Motor neuron (in vitro differentiated cells): Measurements from ENCODE around the gene TENM3. TPM values are rescaled to one million over a fixed set of nuclear protein-coding genes. Genes with fewer than 3 reads are reported as not detected.
A peak's percentile ranks its signal among the peaks of the same experiment; 100 is the strongest.

Experiments used
- ATAC-seq, 8 experiments: fragments of 200-7000 bp; cut with Tn5 transposase; replicated peaks in 6 of 8; 2 replicates each; pipeline ENCODE4 v1.8.0; 2021; ENCODE audit warnings: mild to moderate bottlenecking in 8 of 8, moderate library complexity in 8 of 8
- H3K27ac ChIP-seq, 2 donors: fragments of 250-450 bp; sonication (Bioruptor Pico); 2 replicates each; pipeline ENCODE4 v1.9.0; 2021; ENCODE audit warnings: antibody characterized with exemption in 2 of 2, mild to moderate bottlenecking in 2 of 2, moderate library complexity in 1 of 2
- H3K4me1 ChIP-seq, 2 donors: fragments of 250-450 bp; sonication (Bioruptor Pico); replicated peaks in 1 of 2; 2 replicates each; pipeline ENCODE4 v1.6.1; 2021; ENCODE audit warnings: antibody characterized with exemption in 2 of 2, mild to moderate bottlenecking in 2 of 2, moderate library complexity in 1 of 2
- H3K4me3 ChIP-seq, 5 donors: fragments of 250-450 bp; sonication (Bioruptor Pico); 2 replicates each; pipeline ENCODE4 v1.9.0; 2021; ENCODE audit warnings: antibody characterized with exemption in 5 of 5, mild to moderate bottlenecking in 5 of 5, moderate library complexity in 4 of 5
- WGBS, 10 experiments: fragments of 450-650 bp; shearing (Covaris generic); methylation state at CpG; one replicate each; pipeline ENCODE4 v1.0.0; 2022; 5-methylcytosine and 5-hydroxymethylcytosine counted together
- in situ Hi-C, 9 experiments: fragments of 400-800 bp; cut with MboI; loops; one replicate each; pipeline ENCODE4 v1.15.0; 2021; ENCODE audit warnings: low sequenced_read_pairs in 9 of 9, low pct_unique_long_range_greater_than_20kb in 2 of 9; ENCODE audit not compliant: unreplicated experiment in 9 of 9
- total RNA-seq, 8 experiments: library from RNA; unstranded; fragments of 300-600 nt; gene quantifications; 2 replicates each; pipeline versions ENCODE4 v1.2.3 to v1.2.4, GENCODE V29; 2022

The TENM3 gene
- total RNA-seq, 8 experiments from 2014 or later, result 9.1 to 129 (median 42.0) TPM

DNA sequence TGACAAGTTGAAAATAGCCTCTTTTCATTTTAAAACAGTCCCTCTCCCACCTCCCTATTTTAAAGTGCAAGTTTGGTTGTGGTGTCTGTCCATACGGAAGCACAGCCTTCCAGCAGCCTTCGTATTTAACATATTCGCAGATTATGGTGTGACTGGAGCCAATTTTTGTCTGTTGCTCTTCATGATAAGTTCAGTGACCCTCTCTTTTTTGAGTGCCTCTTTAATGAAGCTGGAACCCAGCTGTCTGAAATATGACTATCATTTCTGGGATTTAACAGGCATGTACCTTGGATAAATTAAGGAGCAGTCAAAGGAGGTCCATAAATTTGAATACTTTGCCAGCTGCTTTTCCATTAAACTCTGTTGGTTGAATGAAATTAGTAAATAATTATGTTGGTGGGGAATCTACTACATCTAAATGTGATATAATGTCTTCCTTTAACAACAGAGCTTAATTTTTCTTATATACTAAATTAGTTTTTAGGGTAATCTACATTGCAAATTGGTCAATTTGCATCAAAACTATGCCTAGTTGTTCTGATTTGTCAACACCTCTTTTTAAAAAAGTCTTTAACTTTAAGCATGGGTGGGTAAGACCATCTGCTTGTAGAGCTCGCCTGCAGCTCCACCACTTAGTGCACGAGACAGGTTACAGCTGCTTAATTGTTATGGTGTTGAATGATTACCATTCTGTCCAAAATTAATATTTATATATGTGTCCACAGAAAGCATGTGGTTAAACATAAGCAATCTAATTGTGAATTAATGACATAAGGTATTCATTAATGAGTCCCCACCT lies 457.4 kb downstream of the TENM3 start:
- in situ Hi-C loops, result no loop called here
- Histone ChIP-seq H3K4me3 (no peak overlapping the region), H3K4me1 (peaks cover 0 to 2% of the 10 kb centered on the region in 2 donors), H3K27ac (no peak overlapping the region)
- peak in 2 of 8 experiments; percentile 78 to 84 for ATAC-seq
- 10 to 91% (median 79%) methylated on average over 2 to 5 of the region's 5 CpGs; no CpG with 5 or more reads in 1 of the 10 experiments for WGBS, 10 experiments

DNA sequence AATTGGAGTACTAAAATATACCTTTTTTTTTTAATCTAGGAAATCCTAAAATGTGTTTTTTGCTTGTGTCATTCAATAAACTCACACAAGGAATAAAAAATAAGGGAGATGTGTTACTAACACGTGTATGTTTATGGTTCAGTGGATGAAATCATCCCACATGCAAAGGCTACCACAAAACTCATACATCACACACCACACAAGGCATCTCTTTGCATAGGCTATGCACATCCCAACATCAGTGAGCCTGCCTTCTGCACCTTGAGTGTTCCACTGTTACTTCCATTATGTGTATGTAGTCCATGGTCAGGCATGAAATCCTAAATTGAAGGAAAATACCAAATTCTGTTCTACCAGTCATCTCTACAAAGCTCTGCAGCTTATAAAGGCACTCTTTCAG lies 460.9 kb downstream of the TENM3 start:
- WGBS, 10 experiments, result 0 to 100% (median 94%) methylated on average over 1 of the region's 1 CpG; no CpG with 5 or more reads in 4 of the 10 experiments
- in situ Hi-C loops, result no loop called here
- H3K4me3 ChIP-seq, result no peak overlapping the region
- ATAC-seq, result peak in 4 of 8 experiments; percentile 26 to 70 (median 58)
- H3K27ac ChIP-seq, result no peak overlapping the region
- H3K4me1 ChIP-seq, result peaks cover 0 to 2% of the 10 kb centered on the region in 2 donors

DNA sequence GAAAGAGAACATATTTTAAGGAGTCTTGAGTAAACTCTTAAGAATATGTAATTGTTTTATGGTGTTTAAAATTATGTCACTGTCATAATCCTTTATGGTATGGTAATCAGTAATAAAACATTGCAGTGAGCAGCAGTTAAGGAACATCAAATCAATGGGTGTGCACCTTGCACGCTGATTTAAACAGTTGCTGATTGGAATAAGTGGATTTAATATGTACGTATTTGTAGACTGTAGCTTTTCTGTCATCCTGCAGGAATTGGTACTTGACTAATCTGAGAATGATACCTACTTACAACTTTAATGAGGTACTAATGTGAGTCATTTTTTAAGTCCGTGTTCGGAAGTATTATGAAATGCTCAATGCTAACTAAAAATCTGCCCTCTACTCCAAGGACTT lies 461.7 kb downstream of the TENM3 start:
- peaks cover 0 to 2% of the 10 kb centered on the region in 2 donors for H3K4me1 ChIP-seq
- 30 to 100% (median 93%) methylated on average over 1 to 4 of the region's 4 CpGs; no CpG with 5 or more reads in 2 of the 10 experiments for WGBS, 10 experiments
- H3K4me3 ChIP-seq, result no peak overlapping the region
- no peak for ATAC-seq
- in situ Hi-C loops, result no loop called here
- no peak overlapping the region for H3K27ac ChIP-seq

DNA sequence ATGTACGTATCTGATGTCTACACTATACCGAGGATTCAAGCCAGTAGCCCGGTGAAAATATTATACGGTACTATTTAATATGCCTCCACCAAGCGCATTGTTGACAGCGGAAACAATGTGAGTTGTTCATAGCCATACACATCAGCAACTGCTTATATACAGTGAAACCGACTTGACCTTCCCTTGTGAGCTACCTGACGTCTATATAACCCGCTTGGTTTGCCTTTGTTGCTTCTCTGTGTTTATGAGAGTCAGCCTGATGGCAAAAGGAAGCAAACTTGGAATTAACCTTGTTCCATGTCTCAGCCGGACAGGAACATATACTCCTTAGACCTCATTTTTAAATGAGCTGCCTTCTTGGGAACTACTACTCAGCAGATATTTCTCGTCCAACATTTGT lies 462.2 kb downstream of the TENM3 start:
- Histone ChIP-seq H3K4me1 (no peaks in the 10 kb centered on the region), H3K27ac (no peak overlapping the region), H3K4me3 (no peak overlapping the region)
- in situ Hi-C loops, result no loop called here
- 57 to 97% (median 92%) methylated on average over 2 to 11 of the region's 11 CpGs; no CpG with 5 or more reads in 1 of the 10 experiments for WGBS, 10 experiments
- ATAC-seq, result no peak

DNA sequence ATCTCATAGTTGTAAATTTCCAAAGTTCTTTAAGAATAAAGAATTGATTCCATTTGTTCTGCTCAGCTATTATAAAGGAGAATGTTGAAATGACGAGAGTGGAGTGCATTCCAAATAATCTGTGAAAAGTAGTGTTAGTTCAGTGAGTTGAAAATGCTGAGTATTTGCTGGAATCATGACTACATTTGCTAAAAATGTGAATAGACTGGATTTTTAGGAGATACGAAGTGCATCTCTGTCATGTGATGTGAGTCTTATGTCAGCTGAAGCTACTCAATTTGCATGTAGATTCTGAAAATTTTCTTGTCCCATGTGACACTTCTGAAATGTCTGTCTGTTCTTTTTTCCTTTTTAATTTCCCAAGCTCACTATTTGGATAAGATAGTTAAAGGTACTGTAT lies 468.0 kb downstream of the TENM3 start:
- ATAC-seq, result peak in 1 of 8 experiments; percentile 35
- 29 to 95% (median 83%) methylated on average over 1 to 2 of the region's 2 CpGs; no CpG with 5 or more reads in 1 of the 10 experiments for WGBS, 10 experiments
- Histone ChIP-seq H3K4me1 (peaks cover 0 to 14% of the 10 kb centered on the region in 2 donors), H3K27ac (no peak overlapping the region), H3K4me3 (no peak overlapping the region)
- in situ Hi-C loops, result no loop called here

DNA sequence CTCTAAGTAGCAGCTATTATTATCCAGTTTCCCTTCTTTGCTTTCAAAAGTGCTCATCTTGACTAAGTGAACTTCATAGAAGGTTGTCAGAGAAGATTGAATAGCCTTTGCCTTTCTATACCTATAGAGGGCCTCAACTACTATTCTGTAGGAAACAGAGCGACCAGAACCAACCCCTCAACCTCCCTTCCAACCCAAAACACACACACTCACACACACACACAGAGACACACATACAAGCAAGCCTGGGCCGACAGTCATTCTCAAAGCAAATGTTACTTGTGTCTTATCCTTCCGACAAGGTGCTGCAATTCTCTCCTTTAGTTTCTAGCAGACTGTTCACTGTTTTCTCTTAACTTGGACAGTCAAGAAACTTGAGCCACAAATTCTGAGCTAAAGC lies 472.3 kb downstream of the TENM3 start:
- no peak for ATAC-seq
- H3K4me1 ChIP-seq, result peaks cover 0 to 13% of the 10 kb centered on the region in 2 donors
- in situ Hi-C loops, result no loop called here
- WGBS, 10 experiments, result 13 to 100% (median 81%) methylated on average over 1 to 3 of the region's 3 CpGs
- H3K27ac ChIP-seq, result no peak overlapping the region
- H3K4me3 ChIP-seq, result no peak overlapping the region

DNA sequence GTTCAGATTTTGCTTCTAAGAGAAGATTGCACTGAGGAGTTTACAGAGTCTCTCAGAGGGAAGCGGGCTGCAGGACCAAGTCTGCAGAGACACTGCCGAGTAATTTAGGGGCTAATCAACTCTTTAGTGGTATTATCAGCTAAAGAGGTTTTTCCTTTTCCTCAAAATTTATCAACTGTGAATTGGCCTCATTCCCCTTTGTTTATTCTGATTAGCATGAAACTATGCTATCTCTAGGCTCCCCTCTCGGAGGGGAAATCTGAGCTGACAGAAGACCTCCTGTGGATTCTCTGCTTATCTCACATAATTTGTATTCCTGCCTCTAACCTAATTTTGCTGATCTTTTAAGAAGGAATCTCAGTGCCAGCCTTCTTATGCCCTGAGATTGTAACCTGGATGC lies 473.0 kb downstream of the TENM3 start:
- no peak overlapping the region for H3K4me3 ChIP-seq
- H3K4me1 ChIP-seq, result peaks cover 0 to 12% of the 10 kb centered on the region in 2 donors
- no peak overlapping the region for H3K27ac ChIP-seq
- in situ Hi-C loops, result no loop called here
- ATAC-seq, result no peak
- WGBS, 10 experiments, result 67 to 100% (median 78%) methylated on average over 1 to 3 of the region's 3 CpGs; no CpG with 5 or more reads in 3 of the 10 experiments

DNA sequence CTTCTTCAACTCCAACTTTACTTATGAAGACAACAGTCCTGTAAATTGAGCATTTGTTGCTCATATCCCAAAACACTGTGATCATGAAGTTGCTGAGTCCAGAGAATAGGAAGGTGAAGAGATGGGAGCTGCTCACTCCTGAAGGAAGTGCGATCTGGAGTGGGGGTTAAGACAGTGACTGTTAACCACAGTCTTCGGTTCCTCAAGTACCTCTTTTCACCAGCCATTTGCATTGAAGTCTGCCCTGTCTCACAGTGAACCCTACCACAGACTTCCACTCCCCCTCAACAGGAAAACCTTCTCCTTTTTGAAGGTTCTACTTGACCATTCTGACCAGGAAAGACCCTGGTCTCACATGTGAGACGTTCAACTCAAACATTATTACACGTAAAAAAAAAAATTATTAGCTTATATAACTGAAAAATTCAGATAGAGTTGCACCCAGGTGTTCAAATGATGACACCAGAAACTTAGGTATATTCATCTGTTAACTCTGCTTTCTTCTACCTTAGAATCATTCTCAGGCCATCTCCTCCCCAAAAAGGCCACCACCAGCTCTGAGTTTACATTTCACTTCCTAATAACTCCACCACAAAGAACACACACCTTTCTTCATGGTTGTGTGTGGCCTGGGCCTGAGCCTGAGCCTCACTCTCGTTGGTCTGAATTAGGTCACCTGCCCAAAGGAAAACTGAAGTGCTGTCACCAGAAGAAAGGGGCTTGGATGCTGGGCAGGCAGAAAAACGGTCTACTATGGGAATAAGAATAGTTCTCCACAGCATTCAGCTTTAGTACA lies 474.8 kb downstream of the TENM3 start:
- Histone ChIP-seq H3K4me3 (no peak overlapping the region), H3K27ac (no peak overlapping the region), H3K4me1 (peaks cover 0 to 4% of the 10 kb centered on the region in 2 donors)
- ATAC-seq, result no peak
- 7 to 100% (median 91%) methylated on average over 1 to 6 of the region's 6 CpGs; no CpG with 5 or more reads in 1 of the 10 experiments for WGBS, 10 experiments
- in situ Hi-C loops, result no loop called here

DNA sequence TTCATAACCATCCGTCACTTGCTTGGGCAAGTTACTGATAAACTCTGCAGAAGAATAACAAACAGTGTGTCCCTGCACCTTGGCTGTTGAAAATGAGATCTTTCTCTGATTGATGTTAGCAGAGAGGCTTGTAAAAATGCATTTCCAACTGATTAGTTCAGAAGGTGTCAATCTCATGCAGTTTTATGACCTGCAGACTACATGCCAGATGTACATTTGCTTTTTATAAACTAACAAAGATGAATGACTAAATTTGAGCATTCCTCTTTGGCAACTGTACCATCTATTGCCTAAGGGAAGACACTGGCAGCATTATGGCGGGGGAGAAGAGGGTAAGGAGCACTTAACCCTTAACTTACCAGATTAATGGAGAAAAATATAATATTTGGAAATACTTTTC lies 481.2 kb downstream of the TENM3 start:
- H3K4me3 ChIP-seq, result no peak overlapping the region
- H3K4me1 ChIP-seq, result no peaks in the 10 kb centered on the region
- no peak overlapping the region for H3K27ac ChIP-seq
- in situ Hi-C loops, result no loop called here
- WGBS, 10 experiments, result 0 to 92% (median 75%) methylated on average over 1 to 2 of the region's 2 CpGs; no CpG with 5 or more reads in 1 of the 10 experiments
- ATAC-seq, result peak in 1 of 8 experiments; percentile 52

DNA sequence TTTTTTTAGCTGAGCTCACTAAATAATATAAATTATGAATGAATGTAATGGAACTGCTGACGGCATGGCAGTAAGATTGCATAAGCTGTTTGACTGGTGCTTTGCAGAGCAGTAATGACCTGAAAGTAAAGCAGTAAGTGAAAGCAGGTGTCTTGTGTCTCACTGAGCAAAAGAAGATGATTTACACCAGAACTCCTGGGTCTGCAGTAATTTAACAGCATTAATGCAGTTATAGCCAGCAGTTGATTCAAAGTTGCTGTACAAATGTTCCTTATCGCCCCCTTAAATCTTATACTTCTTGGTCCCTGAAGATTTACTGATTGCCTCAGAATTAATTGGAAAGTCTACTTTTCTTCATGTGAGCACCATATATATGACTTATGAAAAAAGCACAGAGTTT lies 486.3 kb downstream of the TENM3 start:
- Histone ChIP-seq H3K4me1 (peaks cover 0 to 8% of the 10 kb centered on the region in 2 donors), H3K4me3 (no peak overlapping the region), H3K27ac (no peak overlapping the region)
- peak in 5 of 8 experiments; percentile 54 to 80 (median 67) for ATAC-seq
- in situ Hi-C loops, result no loop called here
- 27 to 100% (median 83%) methylated on average over 1 to 2 of the region's 2 CpGs; no CpG with 5 or more reads in 1 of the 10 experiments for WGBS, 10 experiments

DNA sequence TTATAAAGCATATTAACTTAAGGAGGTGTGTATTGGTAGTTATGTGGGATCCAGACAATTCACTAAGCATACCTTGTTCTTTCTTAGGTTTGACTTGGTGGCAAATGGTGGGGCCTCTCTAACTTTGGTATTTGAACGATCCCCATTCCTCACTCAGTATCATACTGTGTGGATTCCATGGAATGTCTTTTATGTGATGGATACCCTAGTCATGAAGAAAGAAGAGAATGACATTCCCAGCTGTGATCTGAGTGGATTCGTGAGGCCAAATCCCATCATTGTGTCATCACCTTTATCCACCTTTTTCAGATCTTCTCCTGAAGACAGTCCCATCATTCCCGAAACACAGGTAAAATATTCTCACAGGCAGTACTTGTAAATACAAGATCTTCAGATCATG lies 487.6 kb downstream of the TENM3 start:
- H3K27ac ChIP-seq, result no peak overlapping the region
- WGBS, 10 experiments, result 11 to 100% (median 98%) methylated on average over 1 to 3 of the region's 3 CpGs; no CpG with 5 or more reads in 4 of the 10 experiments
- H3K4me3 ChIP-seq, result no peak overlapping the region
- ATAC-seq, result no peak
- H3K4me1 ChIP-seq, result peaks cover 0 to 12% of the 10 kb centered on the region in 2 donors
- in situ Hi-C loops, result no loop called here

DNA sequence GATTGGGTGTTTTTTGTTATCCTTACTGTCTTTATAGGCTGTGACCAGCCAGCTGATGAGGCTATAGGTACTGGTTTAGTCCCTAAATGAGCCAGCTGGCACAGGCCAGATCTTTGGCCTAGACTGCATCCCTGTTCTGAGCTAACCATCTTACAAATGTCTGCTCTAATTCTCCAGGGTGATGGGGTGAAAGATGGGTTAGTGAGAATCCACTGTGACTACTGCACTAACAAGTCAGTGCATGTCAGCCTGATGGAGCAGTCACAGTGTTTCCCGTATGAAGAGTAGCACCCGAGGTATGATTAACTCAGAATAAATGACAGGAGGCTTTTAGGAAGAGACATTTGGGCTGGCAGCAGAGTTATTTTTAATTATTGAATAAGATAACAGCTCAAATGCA lies 493.0 kb downstream of the TENM3 start:
- ATAC-seq, result peak in 5 of 8 experiments; percentile 76 to 87 (median 83)
- in situ Hi-C loops, result no loop called here
- WGBS, 10 experiments, result 0 to 96% (median 79%) methylated on average over 1 to 2 of the region's 2 CpGs; no CpG with 5 or more reads in 2 of the 10 experiments
- H3K4me1 ChIP-seq, result peaks cover 13 to 30% of the 10 kb centered on the region in 2 donors
- H3K4me3 ChIP-seq, result no peak overlapping the region
- H3K27ac ChIP-seq, result no peak overlapping the region
